Ascending aorta (tissue), 2 donors: ENCODE measurements around the gene PSMD7. TPM values are rescaled to one million over a fixed set of nuclear protein-coding genes. Genes with fewer than 3 reads are reported as not detected.

ENCODE experiments used
- DNase-seq, 2 donors: peaks; one replicate each; pipeline ENCODE4 v3.0.0-alpha.2; 2019; ENCODE audit warnings: low spot score in 2 of 2
- H3K27ac ChIP-seq, 2 donors: fragments of 200-600 bp; sonication (generic); one replicate each; pipeline ENCODE4 v1.5.1; 2016 to 2017; ENCODE audit warnings: mild to moderate bottlenecking in 1 of 2
- H3K27me3 ChIP-seq: fragments of 200-600 bp; sonication (generic); one replicate; pipeline ENCODE4 v1.5.1; 2017
- H3K36me3 ChIP-seq, 2 donors: fragments of 200-600 bp; sonication (generic); one replicate each; pipeline ENCODE4 v1.5.1; 2016
- H3K4me1 ChIP-seq, 2 donors: fragments of 200-600 bp; sonication (generic); one replicate each; pipeline ENCODE4 v1.5.1; 2016 to 2017; ENCODE audit warnings: mild to moderate bottlenecking in 1 of 2
- H3K4me3 ChIP-seq, 2 donors: fragments of 200-600 bp; sonication (generic); one replicate each; pipeline ENCODE4 v1.5.1; 2016 to 2017; ENCODE audit warnings: mild to moderate bottlenecking in 1 of 2
- H3K9me3 ChIP-seq, 2 donors: fragments of 200-600 bp; sonication (generic); one replicate each; pipeline ENCODE4 v1.5.1; 2016
- CTCF ChIP-seq, 3 experiments: fragments of 200-600 bp in 2 of 3; fragments of 450-650 bp in 1 of 3; sonication (generic) in 2 of 3; IDR thresholded peaks; one replicate each; pipeline ENCODE4 v1.5.1; 2016 to 2019; ENCODE audit warnings: antibody characterized with exemption in 3 of 3, mild to moderate bottlenecking in 1 of 3, moderate library complexity in 1 of 3
- intact Hi-C: fragments of 100-400 bp; cut with DNase I; formaldehyde crosslinking; loops from one replicate; pipeline ENCODE4 v1.15.1; 2023
- total RNA-seq: library from RNA; depleted of rRNA; stranded (reverse); fragments of >200 nt; gene quantifications from one replicate; pipeline ENCODE4 v1.1.0, GENCODE V29; 2016

PSMD7 gene
- total RNA-seq, 1 donor from 2014 or later = 60.3 TPM

DNA sequence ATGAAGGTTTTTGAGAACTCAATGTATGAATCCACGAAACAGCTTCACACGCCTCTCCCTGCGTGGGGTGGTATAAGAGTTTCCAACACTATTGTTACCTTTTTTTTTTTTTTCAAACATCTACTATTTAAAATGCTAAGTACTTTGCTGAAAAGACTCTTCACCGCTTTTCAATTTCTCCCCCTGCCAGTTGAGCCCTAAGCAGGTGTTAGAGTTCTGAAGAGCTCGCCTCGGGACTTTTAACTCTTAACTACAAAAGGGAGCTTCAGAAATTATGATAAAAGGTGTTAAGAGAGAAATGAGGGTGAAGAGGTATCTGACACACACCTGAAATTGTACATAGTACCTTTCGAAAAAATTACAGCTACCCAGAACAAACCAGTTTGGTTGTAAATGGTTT is 20.9 kb upstream of the PSMD7 start:
- Histone ChIP-seq H3K9me3 (no peaks in the 10 kb centered on the region), H3K36me3 (no peaks in the 10 kb centered on the region), H3K4me3 (no peak overlapping the region), H3K4me1 (no peaks in the 10 kb centered on the region), H3K27ac (no peak overlapping the region), H3K27me3 (no peaks in the 10 kb centered on the region)
- no peak for DNase-seq
- no peak for TF ChIP-seq CTCF (IDR thresholded peaks at IDR 0.05)
- intact Hi-C loops = no loop called here

DNA sequence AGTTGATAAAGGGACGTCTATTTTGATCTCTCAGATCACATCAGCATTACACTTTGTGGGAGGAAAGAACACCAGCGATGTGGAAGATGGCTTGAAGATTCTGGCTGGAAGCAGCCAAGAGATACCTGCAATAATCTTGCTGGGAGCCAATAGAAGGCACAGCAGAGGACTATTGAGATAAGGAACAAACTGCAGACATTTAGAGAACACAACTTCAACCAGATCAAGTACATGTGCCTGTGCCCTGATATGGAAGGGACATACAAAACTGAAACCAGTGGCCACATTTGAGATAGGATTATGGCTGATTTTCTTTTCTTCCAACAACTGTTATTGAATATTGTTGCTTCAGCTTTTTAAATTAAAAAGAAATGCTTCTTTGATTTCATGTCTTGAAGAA is 18.6 kb upstream of the PSMD7 start:
- DNase-seq = no peak
- Histone ChIP-seq H3K9me3 (no peaks in the 10 kb centered on the region), H3K36me3 (no peaks in the 10 kb centered on the region), H3K27me3 (no peaks in the 10 kb centered on the region), H3K4me1 (no peaks in the 10 kb centered on the region), H3K4me3 (no peak overlapping the region), H3K27ac (no peak overlapping the region)
- intact Hi-C loops = no loop called here
- no peak for TF ChIP-seq CTCF (IDR thresholded peaks at IDR 0.05)

GRCh38 chr16:74279266-74279665 is 17.3 kb upstream of the PSMD7 start:
- no peak for DNase-seq
- Histone ChIP-seq H3K4me1 (no peaks in the 10 kb centered on the region), H3K27ac (no peak overlapping the region), H3K9me3 (no peaks in the 10 kb centered on the region), H3K4me3 (no peak overlapping the region), H3K27me3 (no peaks in the 10 kb centered on the region), H3K36me3 (no peaks in the 10 kb centered on the region)
- TF ChIP-seq CTCF (IDR thresholded peaks at IDR 0.05) = no peak
- intact Hi-C loops = no loop called here

DNA sequence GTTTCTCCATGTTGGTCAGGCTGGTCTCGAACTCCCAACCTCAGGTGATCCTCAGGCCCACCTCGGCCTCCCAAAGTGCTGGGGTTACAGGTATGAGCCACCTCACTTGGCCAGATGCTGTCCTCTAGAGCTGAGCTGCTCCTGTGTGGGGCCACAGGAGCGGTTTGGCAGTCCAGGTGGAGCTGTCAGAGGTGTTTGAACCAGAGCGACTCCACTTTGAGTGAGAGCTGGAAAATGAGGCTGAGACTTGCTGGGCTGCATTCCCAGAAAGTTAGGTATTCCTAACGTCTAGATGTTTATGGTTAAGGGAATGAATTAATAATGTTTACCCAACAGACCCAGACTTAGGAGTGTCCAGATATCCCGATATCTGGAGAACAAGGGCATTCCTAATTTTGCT is 16.8 kb upstream of the PSMD7 start:
- no peak for TF ChIP-seq CTCF (IDR thresholded peaks at IDR 0.05)
- DNase-seq = no peak
- Histone ChIP-seq H3K9me3 (no peaks in the 10 kb centered on the region), H3K4me1 (no peaks in the 10 kb centered on the region), H3K27me3 (no peaks in the 10 kb centered on the region), H3K36me3 (no peaks in the 10 kb centered on the region), H3K4me3 (no peak overlapping the region), H3K27ac (no peak overlapping the region)
- intact Hi-C loops = no loop called here

- no peak overlapping the region for H3K27ac ChIP-seq
Measured at GRCh38 chr16:74280448-74280847, 16.2 kb upstream of the PSMD7 start.

More at GRCh38 chr16:74280448-74280847, 16.2 kb upstream of the PSMD7 start:
- no peaks in the 10 kb centered on the region for H3K9me3 ChIP-seq
- no peak overlapping the region for H3K4me3 ChIP-seq
- H3K4me1 ChIP-seq = no peaks in the 10 kb centered on the region
- H3K36me3 ChIP-seq = no peaks in the 10 kb centered on the region
- no peaks in the 10 kb centered on the region for H3K27me3 ChIP-seq
- DNase-seq = no peak
- intact Hi-C loops = no loop called here
- no peak for TF ChIP-seq CTCF (IDR thresholded peaks at IDR 0.05)
